ENCODE results near the gene MRI1.
A peak's percentile ranks its signal among the peaks of the same experiment; 100 is the strongest.

Gene MRI1

GRCh38 chr19:13764101-13764807 lies at the start of gene MRI1:
Gene MRI1, plus strand, starts transcription at chr19:13764522. Its CDS starts 67 bp downstream, at chr19:13764589.
- H3K36me3 ChIP-seq (ENCODE audit: control insufficient read depth in 2 of 2, insufficient read depth in 1 of 2, low read length in 2 of 2): peaks cover 29 to 63% of the 10 kb centered on the region in 2 experiments; a peak in 2 of 3 replicates
- H3K4me3 ChIP-seq (ENCODE audit: low read depth, low read length): peak within 1 kb of the TSS; percentile 85
- TF ChIP-seq KLF9 (tag by site-specific recombination; IDR thresholded peaks at IDR 0.05; ENCODE audit: low read depth): peak; percentile 83
- TF ChIP-seq ZBTB26 (tag by site-specific recombination; optimal IDR thresholded peaks at IDR 0.05): peak; percentile 53
- 0 out of 2 replicates have a peak, but pooled peaks have one; percentile 72 for TF ChIP-seq ZNF792 (tag by site-specific recombination; IDR thresholded peaks at IDR 0.05)
- TF ChIP-seq KLF7 (tag by site-specific recombination; IDR thresholded peaks at IDR 0.05; ENCODE audit: borderline replicate concordance): 0 out of 2 replicates have a peak, but pooled peaks have one; percentile 21
- peak; percentile 100 for TF ChIP-seq ZXDB (tag by site-specific recombination; IDR thresholded peaks at IDR 0.05)
- peak; percentile 73 for TF ChIP-seq ZFHX2 (tag by site-specific recombination; conservative IDR thresholded peaks at IDR 0.05)
- TF ChIP-seq ZNF473 (tag by site-specific recombination; IDR thresholded peaks at IDR 0.05): no peak
- peak; percentile 74 for TF ChIP-seq SP2 (tag by site-specific recombination; IDR thresholded peaks at IDR 0.05)
- TF ChIP-seq KLF8 (tag by site-specific recombination; IDR thresholded peaks at IDR 0.05): peak; percentile 44; the same call in 1 of the 2 replicates
- 0 out of 2 replicates have a peak, but pooled peaks have one; percentile 1 for TF ChIP-seq ZBTB20 (tag by site-specific recombination; IDR thresholded peaks at IDR 0.05)
- no peak for TF ChIP-seq SETDB1 (IDR thresholded peaks at IDR 0.05; ENCODE audit: insufficient read length, low read length)
- peak; percentile 70 for TF ChIP-seq SP3 (tag by site-specific recombination; IDR thresholded peaks at IDR 0.05)
- TF ChIP-seq, protein P1, sequence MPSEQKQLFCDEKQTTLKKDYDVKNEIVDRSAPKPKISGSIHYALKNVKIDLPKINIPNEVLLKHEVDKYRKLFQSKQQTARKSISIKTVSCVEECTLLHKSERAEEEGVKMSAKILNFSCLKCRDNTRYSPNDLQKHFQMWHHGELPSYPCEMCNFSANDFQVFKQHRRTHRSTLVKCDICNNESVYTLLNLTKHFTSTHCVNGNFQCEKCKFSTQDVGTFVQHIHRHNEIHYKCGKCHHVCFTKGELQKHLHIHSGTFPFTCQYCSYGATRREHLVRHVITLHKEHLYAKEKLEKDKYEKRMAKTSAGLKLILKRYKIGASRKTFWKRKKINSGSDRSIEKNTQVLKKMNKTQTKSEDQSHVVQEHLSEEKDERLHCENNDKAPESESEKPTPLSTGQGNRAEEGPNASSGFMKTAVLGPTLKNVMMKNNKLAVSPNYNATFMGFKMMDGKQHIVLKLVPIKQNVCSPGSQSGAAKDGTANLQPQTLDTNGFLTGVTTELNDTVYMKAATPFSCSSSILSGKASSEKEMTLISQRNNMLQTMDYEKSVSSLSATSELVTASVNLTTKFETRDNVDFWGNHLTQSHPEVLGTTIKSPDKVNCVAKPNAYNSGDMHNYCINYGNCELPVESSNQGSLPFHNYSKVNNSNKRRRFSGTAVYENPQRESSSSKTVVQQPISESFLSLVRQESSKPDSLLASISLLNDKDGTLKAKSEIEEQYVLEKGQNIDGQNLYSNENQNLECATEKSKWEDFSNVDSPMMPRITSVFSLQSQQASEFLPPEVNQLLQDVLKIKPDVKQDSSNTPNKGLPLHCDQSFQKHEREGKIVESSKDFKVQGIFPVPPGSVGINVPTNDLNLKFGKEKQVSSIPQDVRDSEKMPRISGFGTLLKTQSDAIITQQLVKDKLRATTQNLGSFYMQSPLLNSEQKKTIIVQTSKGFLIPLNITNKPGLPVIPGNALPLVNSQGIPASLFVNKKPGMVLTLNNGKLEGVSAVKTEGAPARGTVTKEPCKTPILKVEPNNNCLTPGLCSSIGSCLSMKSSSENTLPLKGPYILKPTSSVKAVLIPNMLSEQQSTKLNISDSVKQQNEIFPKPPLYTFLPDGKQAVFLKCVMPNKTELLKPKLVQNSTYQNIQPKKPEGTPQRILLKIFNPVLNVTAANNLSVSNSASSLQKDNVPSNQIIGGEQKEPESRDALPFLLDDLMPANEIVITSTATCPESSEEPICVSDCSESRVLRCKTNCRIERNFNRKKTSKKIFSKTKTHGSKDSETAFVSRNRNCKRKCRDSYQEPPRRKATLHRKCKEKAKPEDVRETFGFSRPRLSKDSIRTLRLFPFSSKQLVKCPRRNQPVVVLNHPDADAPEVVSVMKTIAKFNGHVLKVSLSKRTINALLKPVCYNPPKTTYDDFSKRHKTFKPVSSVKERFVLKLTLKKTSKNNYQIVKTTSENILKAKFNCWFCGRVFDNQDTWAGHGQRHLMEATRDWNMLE (tag by site-specific recombination; conservative IDR thresholded peaks at IDR 0.05; ENCODE audit: low read depth): no peak
- TF ChIP-seq ZNF398 (tag by site-specific recombination; IDR thresholded peaks at IDR 0.05): peak; percentile 65; the same call in 1 of the 2 replicates
- peak; percentile 92 for TF ChIP-seq IKZF3 (tag by site-specific recombination; IDR thresholded peaks at IDR 0.05)
- TF ChIP-seq ZNF221 (tag by site-specific recombination; IDR thresholded peaks at IDR 0.05; ENCODE audit: borderline replicate concordance): no peak
- H3K27ac ChIP-seq (ENCODE audit: extremely low read depth, low read depth, low read length): peak within 1 kb of the TSS; percentile 35
- CTCF ChIA-PET: interaction anchor here (1.1 kb wide), 1 partner anchor 31 kb away, joined by 4 read pairs; no protein-coding TSS in a partner anchor
- no peaks in the 10 kb centered on the region for H3K4me1 ChIP-seq (ENCODE audit: control insufficient read depth, insufficient read depth, low read length)
- H3K9me3 ChIP-seq (ENCODE audit: control insufficient read depth, insufficient read depth, low read depth, low read length): no peaks in the 10 kb centered on the region
- POLR2A ChIA-PET: interaction anchor here (0.6 to 2.1 kb wide), 10 partner anchors 10 to 316 kb away, joined by 3 to 30 read pairs (median 4); partner anchors contain the start of gene C19orf53
